Renal pelvis (tissue), 4 donors: ENCODE data around the gene SLC29A2. TPM values are rescaled to one million over a fixed set of nuclear protein-coding genes. Genes with fewer than 3 reads are reported as not detected.
A peak's percentile ranks its signal among the peaks of the same experiment; 100 is the strongest.
"Not testable (repeated sequence)": the region's sequence is repeated elsewhere in the genome, so short reads cannot be mapped to it uniquely, and the experiment has no call there.

ENCODE experiments used
- DNase-seq: peaks from one replicate; pipeline ENCODE4 v3.0.0-alpha.2; 2013
- polyA plus RNA-seq, 3 donors: library from polyadenylated mRNA; unstranded; fragments of 120-200 nt; gene quantifications; one replicate each; pipeline ENCODE4 v1.2.1, GENCODE V29; 2013; ENCODE audit not compliant: insufficient read length in 3 of 3

The SLC29A2 gene
- polyA plus RNA-seq, 3 donors = 22.9 to 27.8 (median 26.7) TPM

- not testable (repeated sequence) for DNase-seq
Measured at GRCh38 chr11:66320289-66320688, 51.3 kb downstream of the SLC29A2 start.

DNA sequence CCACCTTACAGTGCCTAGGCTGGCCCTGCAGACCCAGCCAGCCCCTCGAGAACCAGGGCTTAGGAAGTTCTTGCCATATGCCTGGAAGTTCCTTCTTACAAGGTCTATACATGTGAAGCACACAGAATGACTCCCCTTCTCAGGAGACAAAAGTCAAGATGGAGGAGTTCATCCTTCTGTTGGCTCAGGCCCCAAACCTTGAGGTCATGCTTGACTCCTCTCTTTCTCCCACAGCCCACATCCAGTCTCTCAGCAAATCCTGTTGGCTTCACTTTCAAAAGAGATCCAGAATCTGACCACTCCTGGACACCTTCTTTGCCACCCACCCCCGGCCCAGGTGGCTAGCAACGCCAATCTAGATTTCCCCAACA, 53.0 kb downstream of the SLC29A2 start:
- DNase-seq = no peak

DNA sequence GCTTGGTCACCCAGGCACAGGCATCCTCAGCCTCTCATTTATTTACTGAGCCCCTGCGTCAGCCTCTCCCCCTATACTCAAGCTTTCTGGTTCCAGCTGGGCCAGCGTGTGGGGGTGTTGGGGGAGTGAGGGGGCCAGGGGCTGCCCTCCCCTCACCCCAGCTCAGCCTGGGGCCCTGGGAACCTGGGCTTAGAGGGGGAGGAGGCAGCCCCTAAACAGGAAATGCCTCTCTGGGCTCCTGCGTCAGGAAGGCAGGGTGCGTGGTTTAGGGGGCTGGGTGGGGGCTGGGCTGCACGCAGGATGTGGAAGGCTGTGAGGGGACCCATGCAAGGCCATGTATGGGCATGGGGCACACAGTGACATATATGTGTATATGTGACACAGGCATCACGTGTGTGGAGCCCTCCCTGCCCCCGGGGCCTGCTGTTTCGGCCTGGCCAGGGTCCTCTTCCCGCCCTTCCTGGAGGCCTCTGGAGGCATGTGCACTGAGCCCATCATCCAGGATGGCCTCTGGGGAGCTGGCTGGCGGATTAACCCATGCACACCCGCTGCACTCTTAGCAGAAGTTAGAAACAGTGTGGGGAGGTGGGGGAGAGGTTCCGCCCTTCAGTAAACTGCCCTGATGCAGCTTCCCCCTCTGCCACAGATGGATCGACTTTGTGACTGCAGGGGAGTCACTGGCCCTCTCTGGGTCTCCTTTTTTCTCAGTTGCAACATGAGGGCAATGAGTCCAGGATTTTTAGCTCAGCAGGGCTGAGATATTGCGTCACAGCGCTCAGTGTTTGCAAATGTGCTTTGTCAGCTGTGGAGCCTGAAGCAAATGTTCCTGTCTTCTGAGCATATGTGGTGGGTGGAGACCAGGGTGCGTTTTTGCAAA, 53.6 kb downstream of the SLC29A2 start:
- DNase-seq = peak; percentile 59

DNA sequence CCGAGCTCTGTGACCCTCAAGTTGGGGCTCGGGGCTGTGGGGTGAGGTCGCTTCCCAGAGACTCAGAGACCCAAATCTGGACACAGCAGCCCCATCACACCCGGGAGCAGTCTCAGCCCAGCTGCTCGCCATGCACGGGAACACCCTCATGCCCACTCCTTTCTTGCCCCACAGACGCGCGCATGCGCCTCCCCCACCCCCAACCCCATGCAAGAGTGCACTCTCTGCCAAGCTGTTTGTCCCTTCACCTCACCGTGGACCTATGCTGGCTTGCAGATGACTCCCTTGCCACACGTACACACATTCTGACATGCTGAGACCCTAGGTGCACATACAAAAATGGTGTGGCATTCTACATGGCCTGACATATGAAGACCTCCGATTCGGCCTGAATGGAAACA, 54.2 kb downstream of the SLC29A2 start:
- no peak for DNase-seq

DNA sequence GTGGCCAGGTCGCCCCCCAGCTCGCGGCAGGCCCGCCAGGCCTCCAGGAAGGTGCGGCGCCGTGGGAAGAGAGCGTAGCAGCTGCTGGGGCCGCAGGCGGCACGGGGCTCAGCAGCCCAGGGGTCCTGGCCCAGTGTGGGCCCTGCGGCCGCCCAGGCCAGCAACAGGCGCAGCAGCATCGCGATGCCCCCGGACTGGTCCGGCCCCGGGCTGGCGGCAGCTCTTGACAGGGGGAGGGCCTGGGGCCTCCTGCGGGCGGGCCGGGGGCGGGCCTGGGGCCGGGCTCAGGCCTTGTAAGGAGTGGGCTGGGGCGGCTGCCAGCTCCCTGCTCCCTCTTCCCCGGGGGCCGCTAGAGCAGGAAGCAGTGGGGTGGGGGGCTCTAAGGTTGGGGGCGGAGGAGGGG, 54.7 kb downstream of the SLC29A2 start, which contains the start of gene CD248:
CD248 (minus strand) TSS at position 196 of the 403 bp plus-strand sequence; CDS start at position 179, 17 bp downstream.
- DNase-seq = peak; percentile 78

GRCh38 chr11:66315921-66316811, 55.4 kb downstream of the SLC29A2 start:
- no peak for DNase-seq

- DNase-seq = no peak
Measured at GRCh38 chr11:66315498-66315885, 56.1 kb downstream of the SLC29A2 start.

DNA sequence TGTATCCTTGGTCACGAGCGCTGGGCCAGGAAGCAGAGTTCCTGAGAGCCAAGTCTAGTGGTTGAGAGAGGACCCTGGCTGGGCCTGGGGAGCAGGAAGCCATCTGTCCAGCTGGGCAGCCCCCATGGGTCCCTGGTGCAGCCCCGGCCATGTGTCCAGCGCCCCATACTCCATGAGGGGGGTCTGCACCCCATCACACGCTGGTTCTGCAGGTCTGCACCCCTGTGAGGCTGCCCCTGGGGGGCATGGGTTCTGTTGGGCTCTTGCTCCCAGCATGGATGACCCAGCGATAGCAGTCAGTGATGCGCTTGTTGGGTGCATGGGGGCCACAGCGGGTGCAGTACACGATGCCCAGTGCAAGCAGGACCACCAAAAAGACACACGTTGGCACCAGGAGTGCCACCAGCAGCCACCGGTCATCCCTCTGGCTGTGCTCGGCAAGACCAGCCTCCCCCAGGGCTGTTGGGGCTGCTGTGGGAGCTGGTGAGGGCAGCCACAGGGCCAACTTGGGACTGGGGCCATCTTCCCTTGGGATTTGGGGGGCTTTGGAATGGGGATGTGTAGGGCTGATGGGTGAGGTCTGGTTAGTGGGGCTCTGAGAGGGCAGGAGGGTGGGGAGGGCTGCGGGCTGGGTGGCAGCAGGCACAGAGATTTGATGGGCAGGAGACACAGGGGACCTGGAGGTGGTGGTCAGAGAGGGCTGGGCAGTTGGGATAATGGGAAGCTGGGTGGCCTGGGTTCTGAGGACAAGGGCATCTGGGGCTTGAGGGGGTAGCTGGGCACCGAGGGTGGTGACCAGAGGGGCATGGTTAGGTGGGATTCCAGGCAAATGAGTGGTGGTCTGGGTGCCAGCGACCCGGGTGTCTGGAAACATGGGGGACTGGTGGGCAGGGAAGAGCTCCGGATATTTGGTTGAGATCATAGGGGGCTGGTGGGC, 56.7 kb downstream of the SLC29A2 start:
- DNase-seq = no peak

DNA sequence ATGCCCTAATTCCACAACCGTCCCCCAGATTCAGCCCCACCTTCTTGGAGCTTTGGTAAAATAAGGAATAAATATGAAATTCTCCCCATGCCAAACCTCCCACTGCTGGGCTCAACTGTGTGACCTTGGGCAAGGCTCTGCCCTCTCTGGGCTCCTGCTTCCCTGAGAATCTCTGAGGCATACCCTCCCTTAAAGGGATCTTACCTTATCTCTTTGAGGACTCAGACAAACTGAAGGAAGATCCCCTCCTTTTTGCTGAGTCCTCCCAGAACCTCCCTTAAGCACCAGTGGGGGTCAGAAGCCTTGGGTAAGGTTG, 57.4 kb downstream of the SLC29A2 start:
- no peak for DNase-seq

DNA sequence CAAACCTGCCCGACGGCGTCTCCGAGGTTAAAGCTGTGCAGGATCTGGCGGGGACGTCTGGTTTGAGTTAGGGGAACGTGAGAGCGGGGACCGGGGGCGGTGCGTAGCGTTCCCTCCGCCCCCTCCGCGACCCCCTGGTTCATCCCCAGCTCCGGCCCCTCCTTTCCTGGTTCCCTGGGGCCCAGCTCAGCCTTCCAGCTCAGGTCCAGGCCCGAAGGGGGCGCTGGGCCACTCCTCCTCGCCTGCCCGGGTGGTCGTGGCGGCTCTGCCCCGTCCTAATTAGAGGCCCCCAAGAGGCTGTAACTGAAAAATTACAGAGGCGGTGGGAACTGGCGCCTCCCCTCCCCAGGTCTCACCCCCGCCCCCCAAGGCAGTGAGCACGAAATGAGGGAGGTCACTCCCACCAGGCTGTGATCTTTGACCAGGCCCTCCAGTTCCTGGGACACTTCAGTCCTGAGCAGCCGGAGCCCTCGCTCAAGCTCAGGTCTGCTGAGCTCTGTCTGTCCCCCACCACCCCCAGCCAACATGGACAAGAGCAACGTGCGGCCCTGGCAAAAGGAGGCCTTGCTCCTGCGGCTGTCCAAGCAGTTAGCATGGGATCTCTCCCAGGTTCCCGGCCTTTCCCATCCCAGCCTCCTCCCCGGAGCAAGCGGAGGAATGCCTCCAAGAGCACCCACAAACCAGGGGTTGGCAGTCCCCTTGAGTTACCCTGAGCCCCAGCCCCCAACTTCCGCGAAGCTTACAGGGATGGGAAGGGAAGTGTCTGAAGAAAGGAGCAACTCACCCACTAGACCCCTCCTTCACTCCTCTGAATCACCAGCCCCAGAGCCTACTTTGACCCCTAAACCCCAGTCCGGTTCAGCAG, 58.0 kb downstream of the SLC29A2 start:
- DNase-seq = peak; percentile 77

- DNase-seq = peak; percentile 97
Measured at GRCh38 chr11:66312549-66313320, 58.8 kb downstream of the SLC29A2 start.

Other genes with a start within 250 kb of the SLC29A2 start
- gene KLC2, start 114.1 kb downstream of the SLC29A2 start, polyA plus RNA-seq = 10 to 100 TPM; 26.8 to 29.7 (median 28.7) TPM
- 100 to 1,000 TPM; 129 to 152 (median 142) TPM for gene RAB1B, start 103.1 kb downstream of the SLC29A2 start, polyA plus RNA-seq
- 1 to 10 TPM; 4.3 to 4.4 (median 4.4) TPM for gene CNIH2, start 93.6 kb downstream of the SLC29A2 start, polyA plus RNA-seq
- gene YIF1A, start 82.6 kb downstream of the SLC29A2 start, polyA plus RNA-seq = 10 to 100 TPM; 57.3 to 65.9 (median 65.3) TPM
- under 1 TPM in 1 of 3 donors, not detected in 2; 0.13 TPM for gene TMEM151A, start 79.9 kb downstream of the SLC29A2 start, polyA plus RNA-seq
- 10 to 100 TPM; 54.2 to 97.9 (median 70.3) TPM for gene CD248, start 54.7 kb downstream of the SLC29A2 start, polyA plus RNA-seq
- gene RIN1, start 35.3 kb downstream of the SLC29A2 start, polyA plus RNA-seq = 1 to 10 TPM; 2.4 to 3.5 (median 3.0) TPM
- 10 to 100 TPM; 36.3 to 39.3 (median 38.6) TPM for gene BRMS1, start 26.7 kb downstream of the SLC29A2 start, polyA plus RNA-seq
- 10 to 100 TPM; 52.6 to 58.7 (median 56.2) TPM for gene B4GAT1, start 24.1 kb downstream of the SLC29A2 start, polyA plus RNA-seq
- under 1 TPM; 0.10 to 0.35 (median 0.13) TPM for gene NPAS4, start 49.3 kb upstream of the SLC29A2 start, polyA plus RNA-seq
- gene MRPL11, start 67.1 kb upstream of the SLC29A2 start, polyA plus RNA-seq = 10 to 100 TPM; 65.9 to 89.6 (median 85.9) TPM
- gene PELI3, start 95.1 kb upstream of the SLC29A2 start, polyA plus RNA-seq = 1 to 10 TPM; 5.9 to 7.0 (median 6.2) TPM
- 10 to 100 TPM; 26.2 to 29.4 (median 27.5) TPM for gene DPP3, start 108.7 kb upstream of the SLC29A2 start, polyA plus RNA-seq
- 100 to 1,000 TPM in 1 of 3 donors, 10 to 100 TPM in 2; 69.6 to 103 (median 93.6) TPM for gene BBS1, start 138.9 kb upstream of the SLC29A2 start, polyA plus RNA-seq
- gene ZDHHC24, start 174.3 kb upstream of the SLC29A2 start, polyA plus RNA-seq = 10 to 100 TPM; 10.3 to 11.3 (median 10.4) TPM
- gene ACTN3, start 175.1 kb upstream of the SLC29A2 start, polyA plus RNA-seq = under 1 TPM; 0.32 to 0.67 (median 0.43) TPM
- gene CTSF, start 196.8 kb upstream of the SLC29A2 start, polyA plus RNA-seq = 100 to 1,000 TPM in 1 of 3 donors, 10 to 100 TPM in 2; 83.8 to 108 (median 93.4) TPM
- gene CCDC87, start 221.3 kb upstream of the SLC29A2 start, polyA plus RNA-seq = under 1 TPM; 0.31 to 0.37 (median 0.36) TPM
- gene CCS, start 221.4 kb upstream of the SLC29A2 start, polyA plus RNA-seq = 10 to 100 TPM; 57.6 to 74.5 (median 69.1) TPM
- 10 to 100 TPM; 77.2 to 97.2 (median 92.4) TPM for gene RBM14, start 244.9 kb upstream of the SLC29A2 start, polyA plus RNA-seq